ENCODE results near the gene PLPPR1. TPM values are rescaled to one million over a fixed set of nuclear protein-coding genes. Genes with fewer than 3 reads are reported as not detected.

PLPPR1 gene
- total RNA-seq, 4 donors from 2014 or later: 0.47 to 0.57 TPM; not detected in 2

GRCh38 chr9:101092922-101093321 is 64.4 kb downstream of the PLPPR1 start:
- WGBS, 2 donors: 73 to 95% methylated on average over 1 of the region's 1 CpG
- Histone ChIP-seq H3K36me3 (no peaks in the 10 kb centered on the region), H3K4me1 (no peaks in the 10 kb centered on the region), H3K27ac (no peak overlapping the region), H3K4me3 (no peak overlapping the region), H3K9me3 (no peaks in the 10 kb centered on the region), H3K27me3 (no peaks in the 10 kb centered on the region)
- intact Hi-C loops (cut with DNase I): no loop called here
- no peak for TF ChIP-seq POLR2A (IDR thresholded peaks at IDR 0.05)
- TF ChIP-seq CTCF (IDR thresholded peaks at IDR 0.05): no peak
- DNase-seq: no peak

GRCh38 chr9:101093620-101094019 is 65.1 kb downstream of the PLPPR1 start:
- H3K36me3 ChIP-seq: no peaks in the 10 kb centered on the region
- intact Hi-C loops (cut with DNase I): no loop called here
- no peaks in the 10 kb centered on the region for H3K4me1 ChIP-seq
- H3K27ac ChIP-seq: no peak overlapping the region
- H3K27me3 ChIP-seq: no peaks in the 10 kb centered on the region
- TF ChIP-seq POLR2A (IDR thresholded peaks at IDR 0.05): no peak
- no peak for TF ChIP-seq CTCF (IDR thresholded peaks at IDR 0.05)
- no peak overlapping the region for H3K4me3 ChIP-seq
- H3K9me3 ChIP-seq: no peaks in the 10 kb centered on the region
- DNase-seq: no peak

GRCh38 chr9:101094686-101095085 is 66.2 kb downstream of the PLPPR1 start:
- DNase-seq: no peak
- 56 to 90% methylated on average over 1 of the region's 1 CpG for WGBS, 2 donors
- H3K36me3 ChIP-seq: no peaks in the 10 kb centered on the region
- no peak for TF ChIP-seq POLR2A (IDR thresholded peaks at IDR 0.05)
- TF ChIP-seq CTCF (IDR thresholded peaks at IDR 0.05): no peak
- H3K9me3 ChIP-seq: no peaks in the 10 kb centered on the region
- H3K27ac ChIP-seq: no peak overlapping the region
- no peaks in the 10 kb centered on the region for H3K4me1 ChIP-seq
- no peak overlapping the region for H3K4me3 ChIP-seq
- no peaks in the 10 kb centered on the region for H3K27me3 ChIP-seq
- intact Hi-C loops (cut with DNase I): no loop called here

- TF ChIP-seq CTCF (IDR thresholded peaks at IDR 0.05): no peak
- no peak for TF ChIP-seq POLR2A (IDR thresholded peaks at IDR 0.05)
- Histone ChIP-seq H3K4me1 (no peaks in the 10 kb centered on the region), H3K27ac (no peak overlapping the region), H3K27me3 (no peaks in the 10 kb centered on the region), H3K9me3 (no peaks in the 10 kb centered on the region), H3K36me3 (no peaks in the 10 kb centered on the region), H3K4me3 (no peak overlapping the region)
- no peak for DNase-seq
- 20 to 27% methylated on average over 1 of the region's 1 CpG for WGBS, 2 donors
- intact Hi-C loops (cut with DNase I): no loop called here
These were observed 68.7 kb downstream of the PLPPR1 start for GRCh38 chr9:101097210-101097609.

GRCh38 chr9:101098392-101098791 is 69.9 kb downstream of the PLPPR1 start:
- Histone ChIP-seq H3K4me1 (no peaks in the 10 kb centered on the region), H3K36me3 (no peaks in the 10 kb centered on the region), H3K27me3 (no peaks in the 10 kb centered on the region), H3K9me3 (no peaks in the 10 kb centered on the region), H3K4me3 (no peak overlapping the region), H3K27ac (no peak overlapping the region)
- intact Hi-C loops (cut with DNase I): no loop called here
- DNase-seq: no peak
- TF ChIP-seq CTCF (IDR thresholded peaks at IDR 0.05) (no peak), POLR2A (IDR thresholded peaks at IDR 0.05) (no peak)
